Psoas muscle (tissue), 8 donors: ENCODE results near the gene ZNF565. TPM values are rescaled to one million over a fixed set of nuclear protein-coding genes. Genes with fewer than 3 reads are reported as not detected.
A peak's percentile ranks its signal among the peaks of the same experiment; 100 is the strongest.

ENCODE experiments used
- ATAC-seq, 4 donors: fragments of 200-7000 bp; cut with Tn5 transposase; one replicate each; pipeline ENCODE4 v1.9.1; 2020; ENCODE audit warnings: moderate library complexity in 3 of 4, mild to moderate bottlenecking in 2 of 4
- DNase-seq, 2 donors: peaks; one replicate each; pipeline ENCODE4 v3.0.0-alpha.2; 2020
- H3K27ac ChIP-seq: fragments of 200-600 bp; one replicate; pipeline ENCODE4 v1.8.0; 2022
- H3K27me3 ChIP-seq, 3 donors: fragments of 200-600 bp in 1 of 3; one replicate each; pipeline versions ENCODE4 v1.6.1 to v1.8.0; 2013 to 2022; ENCODE audit warnings: low read length in 2 of 3, mild to moderate bottlenecking in 2 of 3, moderate library complexity in 1 of 3; ENCODE audit not compliant: insufficient read depth in 3 of 3
- H3K36me3 ChIP-seq, 2 donors: fragments of 200-600 bp in 1 of 2; one replicate each; pipeline versions ENCODE4 v1.6.1 to v1.8.0; 2013 to 2022; ENCODE audit warnings: low read depth in 1 of 2, mild to moderate bottlenecking in 1 of 2, moderate library complexity in 1 of 2; ENCODE audit not compliant: insufficient read depth in 1 of 2
- H3K4me1 ChIP-seq: fragments of 200-600 bp; one replicate; pipeline ENCODE4 v1.8.0; 2022
- H3K4me3 ChIP-seq: fragments of 200-600 bp; one replicate; pipeline ENCODE4 v1.8.0; 2022; ENCODE audit warnings: mild to moderate bottlenecking
- H3K9me3 ChIP-seq: fragments of 200-600 bp; one replicate; pipeline ENCODE4 v1.8.0; 2022
- WGBS, 3 donors: extraction: QIAGEN DNeasy Blood & Tissue Kit; methylation state at CpG; one replicate each; pipeline versions ENCODE4 v1.1.6 to v1.1.7; 2013; 5-methylcytosine and 5-hydroxymethylcytosine counted together
- intact Hi-C, 2 donors: fragments of 100-400 bp; cut with DNase I; formaldehyde crosslinking; loops; one replicate each; pipeline versions ENCODE4 v1.11.0 to v1.14.2; 2022
- polyA plus RNA-seq, 3 donors: library from polyadenylated mRNA; stranded (reverse); fragments of 200-250 nt; gene quantifications; one replicate each; pipeline ENCODE4 v1.2.3, GENCODE V29; 2013
- total RNA-seq, 4 donors: library from RNA; stranded (reverse); fragmentation: NEBNext Ultra II Directional in 2 of 4; extraction: Animal tissue kit (Norgen Biotek cat#: 25700) in 2 of 4; gene quantifications; one replicate each; pipeline versions ENCODE4 v1.2.1 to v1.2.4, GENCODE V29; 2021 to 2023
- TF ChIP-seq, protein P1 (sequence below): fragments of 200-600 bp; IDR thresholded peaks from one replicate; pipeline ENCODE4 v1.8.0; 2022; ENCODE audit warnings: antibody characterized with exemption
- donor health status: healthy with polysubstance abuse.
- donor health status: DM: no; HTN: no; CAD: no; lungs with moderate emphysema.
- donor health status: Bipolar disorder and iron deficiency.
- donor health status: healthy.
- donor health status: DM: yes; HTN: yes; CAD: no.
- donor health status: DM: no; HTN: no; CAD: no.
- donor health status: DM: no; HTN: no; CAD: no.
- donor health status: DM: yes; HTN: yes; CAD: no.

ZNF565 gene
- total and polyA plus RNA-seq, 7 donors, result 2.5 to 6.0 (median 3.6) TPM

DNA sequence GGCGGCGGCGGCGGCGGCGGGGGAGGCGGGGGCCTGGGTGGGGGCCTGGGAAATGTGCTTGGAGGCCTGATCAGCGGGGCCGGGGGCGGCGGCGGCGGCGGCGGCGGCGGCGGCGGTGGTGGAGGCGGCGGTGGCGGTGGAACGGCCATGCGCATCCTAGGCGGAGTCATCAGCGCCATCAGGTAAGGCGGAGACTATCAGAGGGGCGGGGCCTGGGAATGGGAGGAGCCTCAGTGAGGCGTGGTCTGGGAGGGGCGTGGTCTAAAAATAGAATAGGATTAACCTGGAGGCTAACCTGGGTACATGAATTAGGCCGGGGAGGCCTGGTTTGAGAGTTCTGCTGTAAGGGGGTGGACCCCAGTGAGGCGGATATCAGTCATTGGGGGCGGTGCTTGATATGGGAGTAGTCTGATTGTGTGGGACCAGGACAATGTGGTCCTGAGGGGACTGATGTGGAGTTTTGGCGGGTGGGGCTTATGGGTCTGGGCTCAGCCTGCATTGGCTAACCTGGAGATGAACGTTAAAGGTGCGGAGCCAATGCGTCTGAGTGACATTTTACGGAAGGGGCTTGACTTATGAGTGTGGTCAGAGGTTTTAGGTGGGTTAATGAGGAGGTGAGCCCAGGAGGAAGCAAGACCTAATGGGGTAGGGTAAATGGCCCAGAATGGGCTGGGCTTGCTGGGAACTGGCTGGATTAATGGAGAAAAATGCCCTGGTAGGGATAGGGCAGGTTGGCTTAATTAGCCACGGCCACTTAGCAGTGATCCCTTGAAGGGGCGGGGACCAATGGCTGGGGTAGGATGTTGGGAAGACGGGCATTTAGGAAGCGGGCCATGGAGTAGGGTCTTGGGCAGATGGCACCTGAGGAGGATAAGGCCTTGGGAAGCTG, 73.2 kb downstream of the ZNF565 start:
- Histone ChIP-seq H3K27me3 (no peaks in the 10 kb centered on the region), H3K36me3 (peaks cover under 1 to 46% of the 10 kb centered on the region in 2 donors), H3K4me3 (peak overlapping the region; percentile 80), H3K9me3 (no peaks in the 10 kb centered on the region), H3K4me1 (peaks cover 11% of the 10 kb centered on the region), H3K27ac (peak overlapping the region; percentile 94)
- intact Hi-C loops, result no loop called here
- 21 to 27% (median 24%) methylated on average over 30 to 42 of the region's 42 CpGs for WGBS, 3 donors
- DNase-seq, result peak; percentile 86 to 93
- TF ChIP-seq, protein P1, sequence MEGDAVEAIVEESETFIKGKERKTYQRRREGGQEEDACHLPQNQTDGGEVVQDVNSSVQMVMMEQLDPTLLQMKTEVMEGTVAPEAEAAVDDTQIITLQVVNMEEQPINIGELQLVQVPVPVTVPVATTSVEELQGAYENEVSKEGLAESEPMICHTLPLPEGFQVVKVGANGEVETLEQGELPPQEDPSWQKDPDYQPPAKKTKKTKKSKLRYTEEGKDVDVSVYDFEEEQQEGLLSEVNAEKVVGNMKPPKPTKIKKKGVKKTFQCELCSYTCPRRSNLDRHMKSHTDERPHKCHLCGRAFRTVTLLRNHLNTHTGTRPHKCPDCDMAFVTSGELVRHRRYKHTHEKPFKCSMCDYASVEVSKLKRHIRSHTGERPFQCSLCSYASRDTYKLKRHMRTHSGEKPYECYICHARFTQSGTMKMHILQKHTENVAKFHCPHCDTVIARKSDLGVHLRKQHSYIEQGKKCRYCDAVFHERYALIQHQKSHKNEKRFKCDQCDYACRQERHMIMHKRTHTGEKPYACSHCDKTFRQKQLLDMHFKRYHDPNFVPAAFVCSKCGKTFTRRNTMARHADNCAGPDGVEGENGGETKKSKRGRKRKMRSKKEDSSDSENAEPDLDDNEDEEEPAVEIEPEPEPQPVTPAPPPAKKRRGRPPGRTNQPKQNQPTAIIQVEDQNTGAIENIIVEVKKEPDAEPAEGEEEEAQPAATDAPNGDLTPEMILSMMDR, result no peak
- ATAC-seq, result peak; percentile 72 to 78 (median 76)

DNA sequence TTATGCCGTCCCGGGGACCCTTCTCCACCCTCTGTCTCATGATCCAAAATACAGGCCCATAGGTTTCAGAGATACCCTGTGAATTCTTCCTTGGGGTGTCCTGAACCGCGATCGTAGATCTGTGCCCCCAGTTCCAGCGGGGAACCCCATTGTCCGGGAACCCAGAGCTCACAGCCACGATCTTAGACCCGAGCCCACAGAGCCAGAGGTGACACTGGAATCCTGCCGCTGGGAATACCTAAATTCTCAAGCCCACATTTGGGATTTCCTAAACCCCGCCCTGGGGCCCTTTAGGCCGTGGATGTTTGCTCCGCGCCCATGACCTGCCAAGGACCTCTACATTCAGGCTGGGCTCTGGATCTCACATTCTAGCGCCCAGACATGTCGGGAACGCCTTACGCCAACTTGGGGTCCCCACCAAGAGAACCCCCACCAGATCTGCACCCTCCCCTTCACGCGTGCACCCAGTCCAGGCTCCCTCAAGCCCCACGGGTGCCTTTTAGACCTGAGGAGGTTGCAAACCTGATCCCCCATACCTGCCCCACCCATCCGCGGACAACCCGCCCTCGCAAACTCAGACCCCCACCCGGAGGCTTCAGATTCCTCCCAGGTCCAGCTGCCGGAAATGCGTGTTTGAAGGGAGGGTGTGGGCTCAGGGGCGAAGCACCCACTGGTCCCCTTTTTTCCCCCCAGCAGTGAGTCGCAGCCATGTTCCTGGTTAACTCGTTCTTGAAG, 74.0 kb downstream of the ZNF565 start:
- H3K9me3 ChIP-seq, result no peaks in the 10 kb centered on the region
- intact Hi-C loops, result no loop called here
- H3K4me1 ChIP-seq, result peaks cover 11% of the 10 kb centered on the region
- no peaks in the 10 kb centered on the region for H3K27me3 ChIP-seq
- peak; percentile 12 to 44 (median 26) for ATAC-seq
- peaks cover 0 to 38% of the 10 kb centered on the region in 2 donors for H3K36me3 ChIP-seq
- DNase-seq, result peak in 1 of 2 donors; percentile 35
- TF ChIP-seq, protein P1, result no peak
- H3K4me3 ChIP-seq, result peak overlapping the region; percentile 80
- 0% methylated on average over 30 to 31 of the region's 31 CpGs for whole genome bisulfite sequencing, 3 donors
- peak overlapping the region; percentile 94 for H3K27ac ChIP-seq

DNA sequence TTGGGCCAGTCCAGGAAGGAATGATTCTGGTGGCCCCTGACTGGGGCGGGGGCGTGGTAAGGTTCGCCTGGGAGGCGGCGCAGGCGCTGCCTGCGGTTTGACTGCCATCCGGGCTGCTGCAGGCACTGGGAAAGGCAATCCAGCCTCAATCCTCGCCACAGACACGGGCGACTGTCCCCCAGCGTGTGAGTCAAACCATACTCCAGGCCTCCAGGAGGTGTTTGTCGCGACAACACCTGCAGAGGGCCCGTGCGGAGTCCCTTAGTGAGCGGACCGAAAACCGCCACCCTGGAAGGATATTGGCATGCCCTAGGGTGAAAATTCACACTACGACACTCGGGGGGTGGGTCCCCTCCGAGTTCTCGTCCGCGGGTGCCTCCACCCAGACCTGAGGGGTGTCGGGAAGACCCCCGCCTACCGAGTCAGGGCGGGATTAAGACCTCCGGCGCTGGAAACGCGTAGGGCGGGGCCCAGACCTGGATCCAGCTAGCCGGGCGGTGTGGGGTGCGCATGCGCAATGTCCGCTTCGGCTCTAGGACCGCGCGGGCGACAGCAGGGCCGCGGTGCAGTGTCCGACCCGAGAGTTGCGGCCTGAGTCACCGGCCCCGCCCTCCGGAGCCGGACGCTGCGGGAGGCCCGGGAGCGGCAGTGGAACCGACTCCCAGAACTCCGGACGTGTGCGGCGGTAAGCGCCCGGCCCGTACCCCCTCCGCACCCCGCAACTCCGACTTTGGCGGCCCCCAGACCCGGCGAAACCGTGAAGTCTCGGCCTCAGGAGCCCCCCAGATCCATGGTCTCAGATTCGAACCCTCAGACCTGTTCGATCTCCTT, 74.8 kb downstream of the ZNF565 start, which contains the start of gene CAPNS1:
TSS of gene CAPNS1 (plus strand) at position 594 of the 831 bp plus-strand sequence. CDS start 946 bp downstream, outside the sequence.
- Histone ChIP-seq H3K27ac (peak within 1 kb of the TSS; percentile 94), H3K4me1 (peaks cover 11% of the 10 kb centered on the region), H3K27me3 (no peaks in the 10 kb centered on the region), H3K9me3 (no peaks in the 10 kb centered on the region), H3K36me3 (peaks cover 0 to 30% of the 10 kb centered on the region in 2 donors), H3K4me3 (peak within 1 kb of the TSS; percentile 80)
- 0 to 1% (median 1%) methylated on average over 48 to 75 of the region's 75 CpGs for WGBS, 3 donors
- peak; percentile 98 to 99 for DNase-seq
- ATAC-seq, result peak; percentile 87 to 93 (median 92)
- intact Hi-C loops, result no loop called here
- TF ChIP-seq, protein P1, result no peak

DNA sequence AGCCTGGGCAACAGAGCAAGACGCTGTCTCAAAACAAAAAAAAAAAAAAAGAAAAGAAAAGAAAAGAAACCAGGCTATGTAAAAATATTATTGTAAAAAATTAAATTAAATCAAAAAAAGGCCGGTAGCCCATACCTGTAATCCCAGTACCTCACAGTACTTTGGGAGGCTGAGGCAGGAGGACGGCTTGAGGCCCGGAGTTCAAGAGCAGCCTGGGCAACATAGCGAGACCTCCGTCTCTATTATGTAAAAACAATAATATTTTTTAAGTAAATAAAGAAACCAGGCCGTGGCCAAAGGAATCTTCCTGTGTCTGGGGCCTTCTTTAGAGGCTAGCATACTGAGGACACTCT, 75.4 kb downstream of the ZNF565 start:
- H3K4me3 ChIP-seq, result peak overlapping the region; percentile 80
- intact Hi-C loops, result no loop called here
- H3K27ac ChIP-seq, result peak overlapping the region; percentile 94
- TF ChIP-seq, protein P1, result no peak
- H3K9me3 ChIP-seq, result no peaks in the 10 kb centered on the region
- peaks cover 0 to 25% of the 10 kb centered on the region in 2 donors for H3K36me3 ChIP-seq
- no peak for DNase-seq
- peaks cover 11% of the 10 kb centered on the region for H3K4me1 ChIP-seq
- H3K27me3 ChIP-seq, result no peaks in the 10 kb centered on the region
- ATAC-seq, result no peak
- 66 to 67% (median 67%) methylated on average over 7 of the region's 7 CpGs for WGBS, 3 donors
